ENCODE data around the gene OGDHL. TPM values are rescaled to one million over a fixed set of nuclear protein-coding genes. Genes with fewer than 3 reads are reported as not detected.

The OGDHL gene
- total and polyA plus RNA-seq, 2 donors (not counting 3 experiments of a cell fraction or from before 2014, with no cell fraction given): 0.43 to 1.0 TPM

GRCh38 chr10:49762566-49762877 lies 399 bp upstream of the OGDHL start:
- no peak overlapping the region for H2AFZ ChIP-seq (ENCODE audit: low read depth, low read length)
- FAIRE-seq: no peak
- TF ChIP-seq GATA2 (IDR thresholded peaks at IDR 0.05; ENCODE audit: insufficient read depth, insufficient read length, low read depth, low read length) (no peak), JUN (IDR thresholded peaks at IDR 0.05; ENCODE audit: borderline replicate concordance, insufficient read depth, insufficient read length, low read depth) (no peak), POLR2AphosphoS5 (IDR thresholded peaks at IDR 0.05; ENCODE audit: insufficient read depth, low read depth, low read length) (no peak), EZH2 (IDR thresholded peaks at IDR 0.05; ENCODE audit: borderline replicate concordance, low read depth, low read length, severe bottlenecking) (no peak), FOS (IDR thresholded peaks at IDR 0.05; ENCODE audit: borderline replicate concordance, insufficient read depth, low read length) (no peak), MYC (IDR thresholded peaks at IDR 0.05; ENCODE audit: low read depth, low read length) (no peak), CTCF (IDR thresholded peaks at IDR 0.05; ENCODE audit: extremely low read depth in 1 of 2, insufficient read depth in 1 of 2, low read depth in 1 of 2, low read length in 2 of 2) (no peak), POLR2A (IDR thresholded peaks at IDR 0.05; ENCODE audit: low read depth, low read length) (no peak)
- TF ChIP-seq, protein P1, sequence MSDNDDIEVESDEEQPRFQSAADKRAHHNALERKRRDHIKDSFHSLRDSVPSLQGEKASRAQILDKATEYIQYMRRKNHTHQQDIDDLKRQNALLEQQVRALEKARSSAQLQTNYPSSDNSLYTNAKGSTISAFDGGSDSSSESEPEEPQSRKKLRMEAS (IDR thresholded peaks at IDR 0.05; ENCODE audit: insufficient read depth, insufficient read length): no peak

More at GRCh38 chr10:49762566-49762877, 399 bp upstream of the OGDHL start:
- intact Hi-C loops (cut with micrococcal nuclease): loop anchor here (2.0 to 5.0 kb wide), 2 partner anchors 156 to 170 kb away; no protein-coding TSS in a partner anchor
- dilution Hi-C loops (cut with MboI; ENCODE audit: extremely low pct_ligation_motif_present, low sequenced_read_pairs): no loop called here
- Histone ChIP-seq H3K9me1 (replicated peaks; ENCODE audit: control insufficient read depth, extremely low read depth, insufficient read depth, low read length) (no peaks in the 10 kb centered on the region), H3K27ac (ENCODE audit: insufficient read depth, low read depth, low read length) (no peak overlapping the region), H3K4me3 (replicated peaks in 1 of 3; ENCODE audit: insufficient read depth in 1 of 3, low read depth in 1 of 3, low read length in 3 of 3) (no peak overlapping the region), H4K20me1 (replicated peaks; ENCODE audit: control insufficient read depth, extremely low read depth, insufficient read depth, low read length) (no peaks in the 10 kb centered on the region), H3K36me3 (ENCODE audit: control insufficient read depth in 2 of 2, extremely low read depth in 1 of 2, insufficient read depth in 2 of 2, low read length in 2 of 2) (no peaks in the 10 kb centered on the region), H3K9me3 (replicated peaks; ENCODE audit: control insufficient read depth, insufficient read depth, low read length) (no peaks in the 10 kb centered on the region), H3K27me3 (ENCODE audit: control insufficient read depth in 2 of 2, insufficient read depth in 2 of 2, low read length in 2 of 2) (peaks cover under 1 to 8% of the 10 kb centered on the region in 2 experiments), H3K9ac (replicated peaks; ENCODE audit: extremely low read depth, insufficient read depth, low read length) (no peak overlapping the region), H3K4me1 (ENCODE audit: control insufficient read depth, extremely low read depth, insufficient read depth, low read length) (peaks cover 3% of the 10 kb centered on the region), H3K4me2 (ENCODE audit: insufficient read depth, low read length) (peak overlapping the region; percentile 59), H3K79me2 (ENCODE audit: control insufficient read depth, insufficient read depth, low read length) (no peaks in the 10 kb centered on the region)
- BruUV-seq (replicated peaks): no TSS peak
- CTCF ChIA-PET: no interaction called here
- POLR2A ChIA-PET: no interaction called here
- no peak for DNase-seq (ENCODE audit: low read depth, low spot score)
